ENCODE results near the gene SYDE2. TPM values are rescaled to one million over a fixed set of nuclear protein-coding genes. Genes with fewer than 3 reads are reported as not detected.

Gene SYDE2
- total RNA-seq, 1 donor: 13.0 TPM

DNA sequence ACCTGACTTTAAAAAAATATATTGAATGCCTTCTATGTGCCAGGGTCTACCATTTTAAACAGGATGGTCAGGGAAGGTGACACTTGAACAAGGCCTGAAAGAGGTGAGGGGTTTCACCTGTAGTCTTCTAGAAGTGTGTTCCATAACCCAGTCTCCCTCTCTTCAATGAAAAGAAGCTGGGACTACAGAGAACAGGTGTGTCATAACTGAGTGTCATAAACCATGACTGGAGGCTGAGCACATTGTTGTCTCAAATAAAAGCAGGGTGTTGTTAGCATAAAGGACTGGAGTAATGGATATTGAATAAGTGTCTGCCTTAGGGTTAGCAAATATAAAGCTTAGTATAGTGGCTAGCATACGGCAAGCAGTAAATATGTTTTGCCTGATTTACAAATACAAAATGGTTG lies 65.4 kb downstream of the SYDE2 start:
- H3K4me2 ChIP-seq (ENCODE audit: insufficient read depth, low read length): no peak overlapping the region
- H3K27me3 ChIP-seq (ENCODE audit: insufficient read depth, low read length): no peaks in the 10 kb centered on the region
- no peaks in the 10 kb centered on the region for H3K36me3 ChIP-seq (ENCODE audit: insufficient read depth, low read length)
- TF ChIP-seq, protein P1, sequence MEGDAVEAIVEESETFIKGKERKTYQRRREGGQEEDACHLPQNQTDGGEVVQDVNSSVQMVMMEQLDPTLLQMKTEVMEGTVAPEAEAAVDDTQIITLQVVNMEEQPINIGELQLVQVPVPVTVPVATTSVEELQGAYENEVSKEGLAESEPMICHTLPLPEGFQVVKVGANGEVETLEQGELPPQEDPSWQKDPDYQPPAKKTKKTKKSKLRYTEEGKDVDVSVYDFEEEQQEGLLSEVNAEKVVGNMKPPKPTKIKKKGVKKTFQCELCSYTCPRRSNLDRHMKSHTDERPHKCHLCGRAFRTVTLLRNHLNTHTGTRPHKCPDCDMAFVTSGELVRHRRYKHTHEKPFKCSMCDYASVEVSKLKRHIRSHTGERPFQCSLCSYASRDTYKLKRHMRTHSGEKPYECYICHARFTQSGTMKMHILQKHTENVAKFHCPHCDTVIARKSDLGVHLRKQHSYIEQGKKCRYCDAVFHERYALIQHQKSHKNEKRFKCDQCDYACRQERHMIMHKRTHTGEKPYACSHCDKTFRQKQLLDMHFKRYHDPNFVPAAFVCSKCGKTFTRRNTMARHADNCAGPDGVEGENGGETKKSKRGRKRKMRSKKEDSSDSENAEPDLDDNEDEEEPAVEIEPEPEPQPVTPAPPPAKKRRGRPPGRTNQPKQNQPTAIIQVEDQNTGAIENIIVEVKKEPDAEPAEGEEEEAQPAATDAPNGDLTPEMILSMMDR (IDR thresholded peaks at IDR 0.05; ENCODE audit: extremely low read depth, low read depth, low read length): no peak
- no peak overlapping the region for H3K27ac ChIP-seq (ENCODE audit: low read depth, low read length)
- H3K9me3 ChIP-seq (ENCODE audit: low read depth, low read length): no peaks in the 10 kb centered on the region
- H3K4me1 ChIP-seq (ENCODE audit: insufficient read depth, low read length): no peaks in the 10 kb centered on the region
- no peaks in the 10 kb centered on the region for H3K79me2 ChIP-seq (ENCODE audit: insufficient read depth, low read length)
- no peak for DNase-seq (ENCODE audit: insufficient read length, low spot score, missing footprints)
- no peaks in the 10 kb centered on the region for H4K20me1 ChIP-seq (ENCODE audit: insufficient read depth, low read length)
- H2AFZ ChIP-seq (ENCODE audit: low read length): no peak overlapping the region
- H3K4me3 ChIP-seq (ENCODE audit: insufficient read depth, low read length): no peak overlapping the region

DNA sequence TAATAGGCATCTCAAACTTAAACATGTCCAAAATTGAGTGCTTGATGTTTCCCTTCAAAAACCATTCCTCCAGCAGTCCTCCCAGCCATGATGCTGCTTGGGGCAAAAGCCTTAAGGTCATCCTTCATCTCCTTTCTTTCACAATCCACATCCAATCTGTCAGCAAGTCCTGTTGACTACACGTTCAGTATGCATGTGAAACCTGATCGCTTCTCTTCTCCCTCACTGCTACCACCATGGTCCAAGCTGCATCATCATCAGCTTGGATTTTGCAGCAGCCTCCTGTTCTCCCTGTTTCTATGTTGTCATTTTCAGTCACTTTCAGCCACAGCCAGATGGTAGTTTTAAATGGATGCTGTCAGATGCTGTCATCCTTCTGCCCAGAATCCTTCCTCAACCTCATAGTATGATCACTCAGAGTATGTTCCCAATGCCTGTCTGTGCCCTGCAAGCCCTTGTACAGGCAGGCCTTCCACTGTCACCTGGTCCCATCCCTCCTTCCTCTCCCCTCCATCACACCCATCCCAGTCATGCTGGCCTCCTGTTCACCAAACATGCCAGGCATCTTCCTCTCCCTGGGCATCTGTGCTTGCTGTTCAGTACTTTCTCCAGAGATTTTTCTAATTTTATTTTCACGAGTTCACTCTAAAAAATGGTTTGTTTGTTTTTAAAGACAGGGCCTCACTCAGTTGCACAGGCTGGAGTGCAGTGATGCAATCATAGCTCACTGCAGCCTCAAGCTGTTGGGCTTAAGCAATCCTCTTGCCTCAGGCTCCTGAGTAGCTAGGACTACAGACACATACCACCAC lies 66.0 kb downstream of the SYDE2 start:
- peak; percentile 56 for DNase-seq (ENCODE audit: insufficient read length, low spot score, missing footprints)
- TF ChIP-seq, protein P1 (IDR thresholded peaks at IDR 0.05; ENCODE audit: extremely low read depth, low read depth, low read length): no peak
- Histone ChIP-seq H4K20me1 (ENCODE audit: insufficient read depth, low read length) (no peaks in the 10 kb centered on the region), H3K79me2 (ENCODE audit: insufficient read depth, low read length) (no peaks in the 10 kb centered on the region), H3K27me3 (ENCODE audit: insufficient read depth, low read length) (no peaks in the 10 kb centered on the region), H3K36me3 (ENCODE audit: insufficient read depth, low read length) (no peaks in the 10 kb centered on the region), H3K4me1 (ENCODE audit: insufficient read depth, low read length) (no peaks in the 10 kb centered on the region), H3K4me3 (ENCODE audit: insufficient read depth, low read length) (no peak overlapping the region), H2AFZ (ENCODE audit: low read length) (no peak overlapping the region), H3K4me2 (ENCODE audit: insufficient read depth, low read length) (no peak overlapping the region), H3K9me3 (ENCODE audit: low read depth, low read length) (no peaks in the 10 kb centered on the region), H3K27ac (ENCODE audit: low read depth, low read length) (no peak overlapping the region)

DNA sequence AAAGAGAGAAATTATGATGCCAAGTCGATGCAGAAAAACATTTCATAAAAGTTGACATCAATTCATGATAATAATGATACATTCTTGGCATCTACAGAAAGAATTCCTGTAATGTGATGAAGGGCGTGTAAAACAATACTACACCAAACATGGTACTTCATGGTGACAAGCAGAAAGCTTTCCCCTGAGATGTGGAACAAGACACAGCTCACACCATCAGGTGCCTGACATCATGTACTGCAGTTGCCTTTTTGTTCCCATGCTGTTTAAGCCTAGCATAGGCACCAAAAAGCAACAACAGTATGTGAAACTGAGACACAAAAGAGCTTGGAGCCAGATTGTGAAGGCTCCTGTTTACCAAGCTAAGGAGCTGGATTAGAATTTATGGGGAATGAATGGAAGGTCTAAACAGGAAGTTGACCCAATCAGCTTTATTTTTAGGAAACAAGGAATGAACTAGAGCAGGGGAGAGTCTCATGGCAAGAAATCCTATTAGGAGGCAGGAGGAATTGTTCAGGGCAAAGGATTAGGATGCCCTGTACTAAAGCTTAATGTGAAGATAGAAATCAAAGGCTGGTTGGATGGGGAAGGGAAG lies 67.2 kb downstream of the SYDE2 start:
- Histone ChIP-seq H3K79me2 (ENCODE audit: insufficient read depth, low read length) (no peaks in the 10 kb centered on the region), H3K4me2 (ENCODE audit: insufficient read depth, low read length) (no peak overlapping the region), H3K27ac (ENCODE audit: low read depth, low read length) (no peak overlapping the region), H3K36me3 (ENCODE audit: insufficient read depth, low read length) (no peaks in the 10 kb centered on the region), H3K27me3 (ENCODE audit: insufficient read depth, low read length) (no peaks in the 10 kb centered on the region), H3K4me1 (ENCODE audit: insufficient read depth, low read length) (no peaks in the 10 kb centered on the region), H4K20me1 (ENCODE audit: insufficient read depth, low read length) (no peaks in the 10 kb centered on the region), H3K4me3 (ENCODE audit: insufficient read depth, low read length) (no peak overlapping the region), H2AFZ (ENCODE audit: low read length) (no peak overlapping the region), H3K9me3 (ENCODE audit: low read depth, low read length) (no peaks in the 10 kb centered on the region)
- no peak for DNase-seq (ENCODE audit: insufficient read length, low spot score, missing footprints)
- TF ChIP-seq, protein P1 (IDR thresholded peaks at IDR 0.05; ENCODE audit: extremely low read depth, low read depth, low read length): no peak

DNA sequence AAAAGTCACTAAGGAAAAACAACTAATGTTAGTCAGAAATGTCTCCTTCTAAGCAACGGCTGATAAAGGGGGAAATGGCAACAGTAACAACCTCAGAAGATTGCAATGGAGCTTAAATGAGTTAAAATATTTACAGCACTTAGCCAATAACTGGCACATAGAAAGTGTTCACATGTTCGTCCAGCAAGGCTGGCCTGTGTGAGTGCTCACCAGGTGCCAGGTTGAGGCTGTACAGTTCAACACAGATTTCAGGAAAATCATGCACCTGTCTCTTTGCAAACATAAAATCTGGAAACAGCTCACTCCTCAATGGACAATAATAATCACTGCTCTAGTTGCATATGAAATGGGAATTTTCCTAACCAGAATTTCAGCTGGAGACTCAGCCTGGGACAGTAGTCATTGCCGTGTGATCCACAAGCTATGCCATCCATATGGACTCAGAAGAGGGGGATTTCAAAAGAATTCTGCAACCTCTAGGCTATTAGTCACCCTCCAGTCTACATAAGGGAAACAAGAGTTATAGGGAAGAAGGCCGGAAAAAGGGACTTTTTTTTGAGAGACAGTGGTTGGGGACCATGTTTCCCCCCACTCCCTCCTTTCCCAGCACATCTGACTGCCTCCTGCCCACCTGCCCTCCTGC lies 68.6 kb downstream of the SYDE2 start:
- Histone ChIP-seq H3K4me3 (ENCODE audit: insufficient read depth, low read length) (no peak overlapping the region), H3K36me3 (ENCODE audit: insufficient read depth, low read length) (no peaks in the 10 kb centered on the region), H3K4me2 (ENCODE audit: insufficient read depth, low read length) (no peak overlapping the region), H3K27me3 (ENCODE audit: insufficient read depth, low read length) (no peaks in the 10 kb centered on the region), H3K79me2 (ENCODE audit: insufficient read depth, low read length) (no peaks in the 10 kb centered on the region), H3K9me3 (ENCODE audit: low read depth, low read length) (no peaks in the 10 kb centered on the region), H3K4me1 (ENCODE audit: insufficient read depth, low read length) (no peaks in the 10 kb centered on the region), H2AFZ (ENCODE audit: low read length) (no peak overlapping the region), H3K27ac (ENCODE audit: low read depth, low read length) (no peak overlapping the region), H4K20me1 (ENCODE audit: insufficient read depth, low read length) (no peaks in the 10 kb centered on the region)
- TF ChIP-seq, protein P1 (IDR thresholded peaks at IDR 0.05; ENCODE audit: extremely low read depth, low read depth, low read length): no peak
- no peak for DNase-seq (ENCODE audit: insufficient read length, low spot score, missing footprints)
